Heart right ventricle (tissue), 16 donors: ENCODE measurements around the gene ANKRD10. TPM values are rescaled to one million over a fixed set of nuclear protein-coding genes. Genes with fewer than 3 reads are reported as not detected.
A peak's percentile ranks its signal among the peaks of the same experiment; 100 is the strongest.
"Not testable (repeated sequence)": the region's sequence is repeated elsewhere in the genome, so short reads cannot be mapped to it uniquely, and the experiment has no call there.

ENCODE experiments used
- ATAC-seq, 8 donors: fragments of 200-7000 bp; cut with Tn5 transposase; one replicate each; pipeline ENCODE4 v1.9.1; 2020; ENCODE audit warnings: mild to moderate bottlenecking in 8 of 8, moderate library complexity in 8 of 8, moderate number of reproducible peaks in 1 of 8
- DNase-seq, 2 donors: peaks; one replicate each; pipeline ENCODE4 v3.0.0-alpha.2; 2020
- H3K27ac ChIP-seq, 10 donors: fragments of 200-600 bp; sonication (generic) in 2 of 10; one replicate each; pipeline versions ENCODE4 v1.5.0 to v1.8.0; 2020 to 2022; ENCODE audit warnings: mild to moderate bottlenecking in 3 of 10
- H3K27me3 ChIP-seq, 7 donors: fragments of 200-600 bp; one replicate each; pipeline ENCODE4 v1.8.0; 2021 to 2022; ENCODE audit warnings: mild to moderate bottlenecking in 2 of 7
- H3K36me3 ChIP-seq, 9 donors: fragments of 200-600 bp; sonication (generic) in 1 of 9; one replicate each; pipeline versions ENCODE4 v1.5.0 to v1.8.0; 2020 to 2022; ENCODE audit warnings: mild to moderate bottlenecking in 2 of 9
- H3K4me1 ChIP-seq, 9 donors: fragments of 200-600 bp; sonication (generic) in 1 of 9; one replicate each; pipeline versions ENCODE4 v1.5.0 to v1.8.0; 2020 to 2022; ENCODE audit warnings: mild to moderate bottlenecking in 4 of 9
- H3K4me3 ChIP-seq, 10 donors: fragments of 200-600 bp; sonication (generic) in 2 of 10; one replicate each; pipeline versions ENCODE4 v1.5.0 to v1.8.0; 2020 to 2022; ENCODE audit warnings: mild to moderate bottlenecking in 7 of 10, moderate library complexity in 2 of 10
- H3K9me3 ChIP-seq, 11 donors: fragments of 200-600 bp in 10 of 11; sonication (generic) in 2 of 11; one replicate each; pipeline versions ENCODE4 v1.5.0 to v1.8.0; 2013 to 2022; ENCODE audit warnings: mild to moderate bottlenecking in 2 of 11, control low read depth in 1 of 11, moderate library complexity in 1 of 11
- WGBS, 2 donors: extraction: QIAGEN DNeasy Blood & Tissue Kit; methylation state at CpG; one replicate each; pipeline ENCODE4 v1.1.7; 2013; ENCODE audit warnings: inconsistent platforms in 1 of 2; 5-methylcytosine and 5-hydroxymethylcytosine counted together
- intact Hi-C, 10 donors: fragments of 100-400 bp; cut with DNase I; formaldehyde crosslinking; loops; one replicate each; pipeline versions ENCODE4 v1.11.1 to v1.14.2; 2022
- polyA plus RNA-seq, 2 donors: library from polyadenylated mRNA; stranded (reverse); fragments of 200-250 nt; gene quantifications; one replicate each; pipeline ENCODE4 v1.2.3, GENCODE V29; 2013
- total RNA-seq, 10 donors: library from RNA; stranded (reverse); fragmentation: NEBNext Ultra II Directional in 3 of 10; extraction: Animal tissue kit (Norgen Biotek cat#: 25700) in 3 of 10; gene quantifications; one replicate each; pipeline versions ENCODE4 v1.2.1 to v1.2.4, GENCODE V29; 2021 to 2023
- TF ChIP-seq, protein P1 (sequence below), 9 donors: fragments of 200-600 bp; sonication (generic) in 2 of 9; IDR thresholded peaks; one replicate each; pipeline versions ENCODE4 v1.5.0 to v1.8.0; 2021 to 2022; ENCODE audit warnings: antibody characterized with exemption in 9 of 9, mild to moderate bottlenecking in 5 of 9, moderate library complexity in 1 of 9
- donor health status: Arrhythmogenic right ventricular cardiomyopathy.
- donor health status: ischemic (EF 13 %, LVEDD 7.1; RV severe dilation, severe dysfunction).
- donor health status: healthy with polysubstance abuse.
- donor health status: DM: no; HTN: yes; CAD: no.
- donor health status: DM: no; HTN: no; CAD: no.
- donor health status: ischemic (EF 25% LVEDD 6.9; RV normal size, moderate dysfunction).
- donor health status: ischemic (EF 25% LVEDD 5.7; RV mildly dilated, moderate dysfunction).
- donor health status: healthy.
- donor health status: DM: yes; HTN: yes; CAD: no.
- donor health status: Ischemic cardiomyopathy.
- donor health status: ischemic (EF 35%, LVEDD 5.7; RV mildly dilated, moderate dysfunction).
- donor health status: nonischemic (EF 11% LVEDD 7.7; RV severe dilation, severe dysfunction).
- donor health status: DM: yes; HTN: yes; CAD: no.
- donor health status: PGD.
- donor health status: ischemic (EF 29% LVEDD 5.4; RV normal size, mild dysfunction).
- donor health status: nonischemic (EF 23%, LVEDD 6.1; RV moderate dilation, normal function).

The ANKRD10 gene
- total and polyA plus RNA-seq, 12 donors = 32.4 to 127 (median 49.0) TPM

DNA sequence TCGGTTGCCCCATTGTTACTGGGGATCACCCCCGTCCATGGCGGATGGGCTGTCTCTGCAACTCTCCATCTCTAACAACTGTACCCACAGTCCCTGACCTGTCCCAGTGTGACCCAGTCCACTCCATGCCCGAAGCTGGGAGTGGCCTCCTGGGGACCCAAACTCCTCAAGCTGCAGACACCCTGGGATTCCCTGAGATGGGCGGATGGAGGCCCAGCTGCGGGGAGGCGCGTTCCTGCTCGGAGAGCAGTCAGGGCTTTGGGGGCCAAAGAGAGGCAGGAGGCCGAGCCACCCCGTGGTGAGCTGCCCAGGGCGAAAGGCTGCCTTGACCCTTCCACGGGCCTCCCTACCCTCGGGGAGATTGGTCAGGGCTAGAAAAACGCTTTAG is 39.7 kb upstream of the ANKRD10 start:
- H3K27ac ChIP-seq = peak overlapping the region in 1 of 10 donors; percentile 47
- DNase-seq, H3K27me3 ChIP-seq, intact Hi-C loops, H3K4me1 ChIP-seq, H3K36me3 ChIP-seq, H3K4me3 ChIP-seq, H3K9me3 ChIP-seq: not testable (repeated sequence)
- WGBS, 2 donors = 86 to 94% methylated on average over 12 of the region's 15 CpGs
- peak in 1 of 8 donors; percentile 48 for ATAC-seq

DNA sequence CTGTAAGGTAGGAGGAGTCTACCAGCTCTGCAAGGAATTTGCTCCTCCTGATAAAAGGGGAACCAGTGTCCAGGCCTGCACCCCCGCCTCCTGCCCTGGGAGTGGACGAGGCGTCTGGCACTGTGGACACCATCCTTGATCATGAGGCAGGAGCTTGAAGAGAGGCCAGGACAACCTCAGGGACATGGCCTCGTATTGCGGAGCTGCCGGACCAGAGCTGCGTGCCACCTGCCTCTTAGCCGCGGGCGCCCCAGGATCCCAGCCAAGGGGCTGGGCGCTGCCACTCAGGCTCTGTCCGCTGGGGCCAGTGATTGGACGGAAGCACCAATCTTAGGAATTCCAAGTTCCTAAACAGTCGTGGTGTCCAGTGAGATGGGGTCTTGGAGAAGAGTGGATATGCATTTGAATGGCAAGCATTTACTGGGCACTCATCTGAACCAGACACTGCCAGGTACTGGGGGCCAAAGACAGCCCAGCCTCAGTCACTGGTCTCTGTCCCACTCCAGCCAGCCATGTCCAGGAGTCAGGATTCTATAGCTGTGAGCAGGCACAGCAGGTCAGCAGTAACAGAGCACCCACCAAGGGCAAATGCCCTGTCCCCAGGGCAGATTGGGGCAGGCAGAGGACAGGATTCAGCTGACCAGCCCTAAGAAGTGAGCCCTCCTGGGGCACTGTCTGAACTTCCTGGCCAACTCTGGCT is 39.1 kb upstream of the ANKRD10 start:
- TF ChIP-seq, protein P1, sequence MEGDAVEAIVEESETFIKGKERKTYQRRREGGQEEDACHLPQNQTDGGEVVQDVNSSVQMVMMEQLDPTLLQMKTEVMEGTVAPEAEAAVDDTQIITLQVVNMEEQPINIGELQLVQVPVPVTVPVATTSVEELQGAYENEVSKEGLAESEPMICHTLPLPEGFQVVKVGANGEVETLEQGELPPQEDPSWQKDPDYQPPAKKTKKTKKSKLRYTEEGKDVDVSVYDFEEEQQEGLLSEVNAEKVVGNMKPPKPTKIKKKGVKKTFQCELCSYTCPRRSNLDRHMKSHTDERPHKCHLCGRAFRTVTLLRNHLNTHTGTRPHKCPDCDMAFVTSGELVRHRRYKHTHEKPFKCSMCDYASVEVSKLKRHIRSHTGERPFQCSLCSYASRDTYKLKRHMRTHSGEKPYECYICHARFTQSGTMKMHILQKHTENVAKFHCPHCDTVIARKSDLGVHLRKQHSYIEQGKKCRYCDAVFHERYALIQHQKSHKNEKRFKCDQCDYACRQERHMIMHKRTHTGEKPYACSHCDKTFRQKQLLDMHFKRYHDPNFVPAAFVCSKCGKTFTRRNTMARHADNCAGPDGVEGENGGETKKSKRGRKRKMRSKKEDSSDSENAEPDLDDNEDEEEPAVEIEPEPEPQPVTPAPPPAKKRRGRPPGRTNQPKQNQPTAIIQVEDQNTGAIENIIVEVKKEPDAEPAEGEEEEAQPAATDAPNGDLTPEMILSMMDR (IDR thresholded peaks at IDR 0.05) = no peak
- no peak overlapping the region for H3K4me3 ChIP-seq
- H3K36me3 ChIP-seq = no peaks in the 10 kb centered on the region
- intact Hi-C loops = no loop called here
- no peak for ATAC-seq
- DNase-seq = no peak
- H3K27me3 ChIP-seq = no peaks in the 10 kb centered on the region
- WGBS, 2 donors = 96 to 97% methylated on average over 14 of the region's 14 CpGs
- H3K4me1 ChIP-seq = peaks cover 0 to 7% (median 0%) of the 10 kb centered on the region in 9 donors
- H3K9me3 ChIP-seq = no peaks in the 10 kb centered on the region
- H3K27ac ChIP-seq = no peak overlapping the region

DNA sequence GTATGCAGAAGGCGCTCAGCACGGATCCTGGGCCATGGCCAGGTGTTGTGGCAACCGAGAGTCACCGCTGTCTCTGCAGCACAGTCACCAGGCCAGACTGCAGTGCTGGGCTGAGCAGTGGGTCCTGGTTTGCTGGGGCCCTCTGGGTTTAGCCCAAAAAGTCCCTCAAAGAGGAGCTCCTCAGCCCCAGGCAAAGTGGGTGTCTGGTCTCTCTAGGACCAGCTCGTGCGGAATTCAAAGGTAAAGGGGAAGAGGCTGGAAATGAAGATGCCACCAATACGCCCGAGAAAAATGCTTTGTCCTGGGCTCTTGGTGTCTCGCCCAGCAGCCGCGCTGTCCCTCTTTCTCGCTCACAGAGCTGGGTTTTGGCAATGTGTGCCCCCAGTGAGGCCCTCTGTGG is 38.5 kb upstream of the ANKRD10 start:
- intact Hi-C loops = no loop called here
- H3K4me1 ChIP-seq = peaks cover 0 to 7% (median 0%) of the 10 kb centered on the region in 9 donors
- no peak overlapping the region for H3K4me3 ChIP-seq
- no peaks in the 10 kb centered on the region for H3K36me3 ChIP-seq
- no peaks in the 10 kb centered on the region for H3K9me3 ChIP-seq
- no peaks in the 10 kb centered on the region for H3K27me3 ChIP-seq
- 95 to 96% methylated on average over 12 of the region's 12 CpGs for WGBS, 2 donors
- H3K27ac ChIP-seq = no peak overlapping the region
- ATAC-seq = no peak
- TF ChIP-seq, protein P1 (IDR thresholded peaks at IDR 0.05) = no peak
- no peak for DNase-seq

DNA sequence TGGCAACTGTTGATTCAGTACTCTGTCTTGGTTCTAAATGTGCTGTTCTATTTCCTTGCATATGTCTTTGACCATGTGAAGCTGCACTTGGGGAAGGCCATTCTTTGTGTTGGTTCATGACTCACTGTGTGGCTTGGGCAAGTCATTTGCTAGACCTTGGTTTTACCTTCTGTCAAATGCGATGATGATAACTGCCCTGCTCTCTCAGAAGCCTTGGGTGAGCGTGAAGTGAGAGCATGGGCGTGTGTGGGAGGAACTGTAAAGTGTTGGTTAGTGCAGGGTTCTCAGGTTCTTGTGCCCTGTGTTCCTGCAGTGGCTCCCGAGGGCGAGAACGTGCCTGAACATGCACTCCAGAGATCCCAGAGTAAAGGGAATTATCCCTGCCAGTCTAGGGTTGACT is 37.3 kb upstream of the ANKRD10 start:
- H3K27ac ChIP-seq, intact Hi-C loops, H3K4me3 ChIP-seq, H3K36me3 ChIP-seq, DNase-seq, H3K27me3 ChIP-seq, H3K4me1 ChIP-seq, H3K9me3 ChIP-seq, ATAC-seq: not testable (repeated sequence)
- 79 to 87% methylated on average over 6 of the region's 6 CpGs for WGBS, 2 donors

DNA sequence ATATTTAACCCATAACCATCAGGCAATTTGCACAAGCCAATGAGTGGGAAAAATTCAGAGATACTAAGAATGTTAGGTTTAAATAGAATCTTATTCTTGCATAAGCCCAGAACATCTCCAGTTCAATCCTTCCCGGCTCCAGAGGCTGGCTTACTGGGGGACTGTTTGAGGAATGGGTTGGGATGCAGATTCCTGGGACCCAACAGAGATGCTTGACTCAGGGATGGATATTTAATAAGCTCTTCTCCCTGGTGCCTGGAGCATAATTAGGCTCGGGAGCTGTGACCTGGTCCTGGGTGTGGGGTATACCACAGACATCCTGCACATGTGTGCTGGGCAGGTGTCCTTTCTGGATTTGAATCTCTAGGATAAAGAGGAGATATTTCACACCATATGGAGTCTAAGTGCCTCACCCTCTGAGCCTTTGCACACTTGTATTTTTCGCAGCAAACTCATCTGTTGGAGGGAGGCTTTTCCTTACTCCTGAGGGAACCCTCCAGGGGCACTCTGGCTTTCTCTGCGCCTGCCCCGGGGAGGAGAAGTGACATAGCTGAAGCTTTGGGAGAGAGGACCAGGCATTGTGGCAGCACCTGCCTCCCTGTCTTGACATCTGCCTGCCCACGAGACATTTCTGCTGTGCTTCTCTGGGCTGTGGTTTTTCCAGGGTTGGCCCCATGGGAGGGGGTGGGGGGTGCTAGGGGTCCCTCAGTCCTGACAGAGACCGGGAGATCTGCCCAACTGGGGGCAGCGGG is 36.1 kb upstream of the ANKRD10 start:
- intact Hi-C loops = no loop called here
- TF ChIP-seq, protein P1 (IDR thresholded peaks at IDR 0.05) = no peak
- H3K27me3 ChIP-seq = no peaks in the 10 kb centered on the region
- H3K27ac ChIP-seq = no peak overlapping the region
- 84 to 88% methylated on average over 8 of the region's 8 CpGs for WGBS, 2 donors
- ATAC-seq (no peak), DNase-seq (no peak)
- peaks cover 0 to 7% (median 0%) of the 10 kb centered on the region in 9 donors for H3K4me1 ChIP-seq
- no peak overlapping the region for H3K4me3 ChIP-seq
- no peaks in the 10 kb centered on the region for H3K36me3 ChIP-seq
- H3K9me3 ChIP-seq = no peaks in the 10 kb centered on the region
